CD4-positive, alpha-beta T cell treated with Interleukin-1 beta for 1 hour (primary cell): Measurements from ENCODE around the gene PDE2A.

Experiments
- DNase-seq, 2 donors: peaks; one replicate each; pipeline ENCODE4 v3.0.0-alpha.2; 2020 to 2022

PDE2A gene

GRCh38 chr11:72606748-72607468, 67.3 kb downstream of the PDE2A start:
- no peak for DNase-seq

- DNase-seq: no peak
Measured at GRCh38 chr11:72605973-72606747, 68.1 kb downstream of the PDE2A start.

- DNase-seq: no peak
Measured at GRCh38 chr11:72604256-72604655, 70.0 kb downstream of the PDE2A start.

GRCh38 chr11:72602250-72602904, 71.8 kb downstream of the PDE2A start:
- DNase-seq: no peak

GRCh38 chr11:72600557-72600956, 73.7 kb downstream of the PDE2A start:
- no peak for DNase-seq

- DNase-seq: no peak
Measured at GRCh38 chr11:72599325-72600117, 74.7 kb downstream of the PDE2A start.

GRCh38 chr11:72598906-72599305, 75.3 kb downstream of the PDE2A start:
- no peak for DNase-seq

GRCh38 chr11:72598466-72598865, 75.8 kb downstream of the PDE2A start:
- no peak for DNase-seq

- DNase-seq: no peak
Measured at GRCh38 chr11:72597721-72598120, 76.5 kb downstream of the PDE2A start.

GRCh38 chr11:72595292-72595684, 78.9 kb downstream of the PDE2A start:
- no peak for DNase-seq

GRCh38 chr11:72594493-72595291, 79.5 kb downstream of the PDE2A start:
- DNase-seq: no peak

GRCh38 chr11:72592698-72593495, 81.3 kb downstream of the PDE2A start:
- DNase-seq: no peak

- DNase-seq: peak; percentile 45 to 71
Measured at GRCh38 chr11:72591785-72592502, 82.3 kb downstream of the PDE2A start.

GRCh38 chr11:72591023-72591422, 83.2 kb downstream of the PDE2A start:
- DNase-seq: no peak

- DNase-seq: peak; percentile 51 to 62
Measured at GRCh38 chr11:72589802-72590761, 84.1 kb downstream of the PDE2A start.

- no peak for DNase-seq
Measured at GRCh38 chr11:72588421-72589410, 85.5 kb downstream of the PDE2A start.

GRCh38 chr11:72587696-72588095, 86.5 kb downstream of the PDE2A start:
- DNase-seq: no peak
